GM19395 (cell line): ENCODE data around the gene PRICKLE3.
A peak's percentile ranks its signal among the peaks of the same experiment; 100 is the strongest.
"Not testable (repeated sequence)": the region's sequence is repeated elsewhere in the genome, so short reads cannot be mapped to it uniquely, and the experiment has no call there.

Source experiments
- ATAC-seq: cut with Tn5 transposase; IDR thresholded peaks from one replicate; pipeline ENCODE4 v1.9.1; 2021; ENCODE audit warnings: mild to moderate bottlenecking, moderate library complexity; ENCODE audit not compliant: unreplicated experiment

PRICKLE3 gene

GRCh38 chrX:49163555-49164419, 22.4 kb downstream of the PRICKLE3 start:
- ATAC-seq = no peak

GRCh38 chrX:49162620-49163019, 23.6 kb downstream of the PRICKLE3 start, which contains the start of gene MAGIX:
Gene MAGIX, plus strand, starts transcription at chrX:49162758. Its CDS starts 132 bp downstream, at chrX:49162890.
- no peak for ATAC-seq

GRCh38 chrX:49161632-49162031, 24.5 kb downstream of the PRICKLE3 start:
- ATAC-seq = no peak

- ATAC-seq = no peak
These were observed 25.3 kb downstream of the PRICKLE3 start for GRCh38 chrX:49160908-49161307.

- ATAC-seq = no peak
These were observed 29.0 kb downstream of the PRICKLE3 start for GRCh38 chrX:49157194-49157593.

- ATAC-seq = peak; percentile 82
These were observed 30.0 kb downstream of the PRICKLE3 start for GRCh38 chrX:49155900-49156837.

- ATAC-seq = peak; percentile 28
These were observed 30.8 kb downstream of the PRICKLE3 start for GRCh38 chrX:49155243-49155899.

GRCh38 chrX:49153467-49153866, 32.7 kb downstream of the PRICKLE3 start:
- no peak for ATAC-seq

GRCh38 chrX:49149291-49149690, 36.9 kb downstream of the PRICKLE3 start:
- not testable (repeated sequence) for ATAC-seq

- not testable (repeated sequence) for ATAC-seq
These were observed 37.6 kb downstream of the PRICKLE3 start for GRCh38 chrX:49148390-49149100.

- ATAC-seq = no peak
These were observed 38.2 kb downstream of the PRICKLE3 start for GRCh38 chrX:49147936-49148335.

- no peak for ATAC-seq
These were observed 38.9 kb downstream of the PRICKLE3 start for GRCh38 chrX:49147282-49147681.

GRCh38 chrX:49143154-49143553, 43.0 kb downstream of the PRICKLE3 start:
- not testable (repeated sequence) for ATAC-seq

GRCh38 chrX:49142264-49142663, 43.9 kb downstream of the PRICKLE3 start:
- not testable (repeated sequence) for ATAC-seq

GRCh38 chrX:49139713-49140112, 46.5 kb downstream of the PRICKLE3 start:
- no peak for ATAC-seq

GRCh38 chrX:49137492-49137891, 48.7 kb downstream of the PRICKLE3 start:
- ATAC-seq = no peak

GRCh38 chrX:49133759-49134158, 52.4 kb downstream of the PRICKLE3 start:
- ATAC-seq = no peak

- not testable (repeated sequence) for ATAC-seq
These were observed 53.9 kb downstream of the PRICKLE3 start for GRCh38 chrX:49132275-49132674.

GRCh38 chrX:49129427-49129826, 56.7 kb downstream of the PRICKLE3 start:
- no peak for ATAC-seq

- not testable (repeated sequence) for ATAC-seq
These were observed 58.4 kb downstream of the PRICKLE3 start for GRCh38 chrX:49127742-49128258.
